Breast epithelium (tissue), 4 donors: ENCODE results near the gene DYNC2LI1. TPM values are rescaled to one million over a fixed set of nuclear protein-coding genes. Genes with fewer than 3 reads are reported as not detected.

ENCODE experiments used
- DNase-seq, 2 donors: peaks; one replicate each; pipeline ENCODE4 v3.0.0-alpha.2; 2019; ENCODE audit warnings: low spot score in 2 of 2
- H3K27ac ChIP-seq, 2 donors: fragments of 200-600 bp; sonication (generic) in 1 of 2; one replicate each; pipeline ENCODE4 v1.5.1; 2016 to 2019; ENCODE audit warnings: mild to moderate bottlenecking in 1 of 2
- H3K27me3 ChIP-seq, 2 donors: fragments of 200-600 bp; sonication (generic) in 1 of 2; one replicate each; pipeline versions ENCODE4 v1.5.1 to v1.6.0; 2017 to 2019; ENCODE audit warnings: control low read depth in 1 of 2, mild to moderate bottlenecking in 1 of 2
- H3K36me3 ChIP-seq: fragments of 200-600 bp; one replicate; pipeline ENCODE4 v1.5.1; 2019
- H3K4me1 ChIP-seq, 2 donors: fragments of 200-600 bp; sonication (generic); one replicate each; pipeline ENCODE4 v1.5.1; 2016 to 2019; ENCODE audit warnings: control low read depth in 1 of 2
- H3K4me3 ChIP-seq, 3 donors: fragments of 200-600 bp; sonication (generic); 1 replicate in 2 of 3; 2 replicates in 1 of 3; pipeline ENCODE4 v1.5.1; 2016 to 2019; ENCODE audit warnings: mild to moderate bottlenecking in 3 of 3, moderate library complexity in 2 of 3
- H3K9me3 ChIP-seq, 2 donors: fragments of 200-600 bp; sonication (generic) in 1 of 2; one replicate each; pipeline ENCODE4 v1.5.1; 2016 to 2019; ENCODE audit warnings: control low read depth in 1 of 2
- POLR2A ChIP-seq: fragments of 450-650 bp; IDR thresholded peaks from one replicate; pipeline ENCODE4 v1.6.1; 2016; ENCODE audit warnings: antibody characterized with exemption, mild to moderate bottlenecking, moderate library complexity
- POLR2AphosphoS5 ChIP-seq, 3 donors: sonication (generic); formaldehyde crosslinking; IDR thresholded peaks; one replicate each; pipeline ENCODE4 v1.6.1; 2017; ENCODE audit warnings: antibody characterized with exemption in 3 of 3
- intact Hi-C: fragments of 100-400 bp; cut with DNase I; formaldehyde crosslinking; loops from one replicate; pipeline ENCODE4 v1.15.1; 2023; ENCODE audit warnings: low total_unique reads
- total RNA-seq, 3 donors: library from RNA; depleted of rRNA; stranded (reverse); fragments of >200 nt; gene quantifications; one replicate each; pipeline ENCODE4 v1.1.0, GENCODE V29; 2016
- TF ChIP-seq, protein P1 (sequence below), 3 donors: fragments of 450-650 bp; IDR thresholded peaks; one replicate each; pipeline ENCODE4 v1.5.1; 2016 to 2017; ENCODE audit warnings: antibody characterized with exemption in 3 of 3, mild to moderate bottlenecking in 3 of 3, moderate library complexity in 3 of 3

Gene DYNC2LI1
- total RNA-seq, 3 donors from 2014 or later, result 30.9 to 52.1 (median 40.6) TPM

DNA sequence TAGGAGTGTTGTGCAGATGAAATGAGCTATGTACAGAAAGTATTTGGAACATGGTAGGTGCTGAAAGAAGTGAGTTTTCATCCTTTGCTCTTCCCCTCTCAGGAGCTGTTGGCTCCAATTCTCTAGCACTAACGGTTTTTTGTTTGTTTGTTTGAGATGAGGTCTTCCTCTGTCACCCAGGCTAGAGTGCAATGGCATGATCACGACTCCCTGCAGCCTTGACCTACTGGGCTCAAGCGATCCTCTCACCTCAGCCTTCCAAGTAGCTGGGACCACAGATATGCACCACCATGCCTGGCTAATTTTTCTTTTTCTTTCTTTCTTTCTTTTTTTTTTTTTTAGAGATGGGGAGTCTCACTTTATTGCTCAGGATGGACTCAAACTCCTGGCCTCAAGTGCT, 52.0 kb downstream of the DYNC2LI1 start:
- no peak for DNase-seq
- H3K4me1 ChIP-seq, result no peaks in the 10 kb centered on the region
- no peak overlapping the region for H3K4me3 ChIP-seq
- TF ChIP-seq POLR2A, result no peak
- TF ChIP-seq, protein P1, sequence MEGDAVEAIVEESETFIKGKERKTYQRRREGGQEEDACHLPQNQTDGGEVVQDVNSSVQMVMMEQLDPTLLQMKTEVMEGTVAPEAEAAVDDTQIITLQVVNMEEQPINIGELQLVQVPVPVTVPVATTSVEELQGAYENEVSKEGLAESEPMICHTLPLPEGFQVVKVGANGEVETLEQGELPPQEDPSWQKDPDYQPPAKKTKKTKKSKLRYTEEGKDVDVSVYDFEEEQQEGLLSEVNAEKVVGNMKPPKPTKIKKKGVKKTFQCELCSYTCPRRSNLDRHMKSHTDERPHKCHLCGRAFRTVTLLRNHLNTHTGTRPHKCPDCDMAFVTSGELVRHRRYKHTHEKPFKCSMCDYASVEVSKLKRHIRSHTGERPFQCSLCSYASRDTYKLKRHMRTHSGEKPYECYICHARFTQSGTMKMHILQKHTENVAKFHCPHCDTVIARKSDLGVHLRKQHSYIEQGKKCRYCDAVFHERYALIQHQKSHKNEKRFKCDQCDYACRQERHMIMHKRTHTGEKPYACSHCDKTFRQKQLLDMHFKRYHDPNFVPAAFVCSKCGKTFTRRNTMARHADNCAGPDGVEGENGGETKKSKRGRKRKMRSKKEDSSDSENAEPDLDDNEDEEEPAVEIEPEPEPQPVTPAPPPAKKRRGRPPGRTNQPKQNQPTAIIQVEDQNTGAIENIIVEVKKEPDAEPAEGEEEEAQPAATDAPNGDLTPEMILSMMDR (IDR thresholded peaks at IDR 0.05), result no peak
- no peak for TF ChIP-seq POLR2AphosphoS5 (IDR thresholded peaks at IDR 0.05)
- H3K36me3 ChIP-seq, result no peaks in the 10 kb centered on the region
- intact Hi-C loops, result no loop called here
- no peak overlapping the region for H3K27ac ChIP-seq
- H3K9me3 ChIP-seq, result no peaks in the 10 kb centered on the region
- H3K27me3 ChIP-seq, result peaks cover 0 to 9% of the 10 kb centered on the region in 2 donors

DNA sequence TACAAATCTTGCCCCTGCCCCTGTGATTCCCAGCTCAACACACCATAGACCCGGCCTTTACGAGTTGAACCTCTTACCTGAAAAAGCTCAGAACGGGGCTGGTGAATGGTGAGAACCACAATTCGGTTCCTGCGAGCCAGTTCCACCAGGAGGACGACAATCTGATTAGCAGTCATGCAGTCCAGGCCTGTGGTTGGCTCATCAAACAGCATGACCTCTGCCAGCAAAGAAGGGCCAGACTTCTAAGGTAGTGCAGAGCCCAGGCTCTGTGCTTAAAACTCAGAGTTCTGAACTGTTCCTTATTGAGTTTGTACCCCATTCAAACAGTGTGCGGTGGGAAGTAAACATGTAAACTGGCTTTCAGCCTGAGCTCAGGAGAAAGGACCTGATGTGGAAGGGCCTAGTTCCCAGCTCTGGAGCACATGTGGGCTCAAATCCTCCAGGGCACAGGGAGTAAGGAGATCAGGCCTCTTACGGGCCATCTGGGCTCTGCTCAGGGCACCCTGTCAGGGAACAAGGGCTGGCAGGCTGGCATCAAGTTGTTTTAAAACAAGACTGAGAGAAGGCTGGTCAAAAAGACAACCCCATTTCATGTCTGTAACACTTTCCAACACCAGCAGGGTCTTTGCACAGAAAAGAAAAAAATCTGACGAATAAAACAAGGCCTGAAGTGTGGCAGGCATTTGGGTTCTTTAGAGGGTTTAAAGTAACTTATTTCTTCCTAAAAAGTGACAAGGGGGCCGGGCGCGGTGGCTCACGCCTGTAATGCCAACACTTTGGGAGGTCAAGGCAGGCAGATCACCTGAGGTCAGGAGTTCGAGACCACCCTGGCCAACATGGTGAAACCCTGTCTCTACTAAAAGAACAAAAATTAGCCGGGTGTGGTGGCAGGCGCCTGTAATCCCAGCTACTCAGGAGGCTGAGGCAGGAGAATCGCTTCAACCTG, 52.7 kb downstream of the DYNC2LI1 start:
- Histone ChIP-seq H3K36me3 (no peaks in the 10 kb centered on the region), H3K27ac (no peak overlapping the region), H3K9me3 (no peaks in the 10 kb centered on the region), H3K27me3 (peaks cover 0 to 14% of the 10 kb centered on the region in 2 donors), H3K4me1 (no peaks in the 10 kb centered on the region), H3K4me3 (no peak overlapping the region)
- DNase-seq, result no peak
- TF ChIP-seq POLR2A, result no peak
- TF ChIP-seq, protein P1 (IDR thresholded peaks at IDR 0.05), result no peak
- TF ChIP-seq POLR2AphosphoS5 (IDR thresholded peaks at IDR 0.05), result no peak
- intact Hi-C loops, result no loop called here

DNA sequence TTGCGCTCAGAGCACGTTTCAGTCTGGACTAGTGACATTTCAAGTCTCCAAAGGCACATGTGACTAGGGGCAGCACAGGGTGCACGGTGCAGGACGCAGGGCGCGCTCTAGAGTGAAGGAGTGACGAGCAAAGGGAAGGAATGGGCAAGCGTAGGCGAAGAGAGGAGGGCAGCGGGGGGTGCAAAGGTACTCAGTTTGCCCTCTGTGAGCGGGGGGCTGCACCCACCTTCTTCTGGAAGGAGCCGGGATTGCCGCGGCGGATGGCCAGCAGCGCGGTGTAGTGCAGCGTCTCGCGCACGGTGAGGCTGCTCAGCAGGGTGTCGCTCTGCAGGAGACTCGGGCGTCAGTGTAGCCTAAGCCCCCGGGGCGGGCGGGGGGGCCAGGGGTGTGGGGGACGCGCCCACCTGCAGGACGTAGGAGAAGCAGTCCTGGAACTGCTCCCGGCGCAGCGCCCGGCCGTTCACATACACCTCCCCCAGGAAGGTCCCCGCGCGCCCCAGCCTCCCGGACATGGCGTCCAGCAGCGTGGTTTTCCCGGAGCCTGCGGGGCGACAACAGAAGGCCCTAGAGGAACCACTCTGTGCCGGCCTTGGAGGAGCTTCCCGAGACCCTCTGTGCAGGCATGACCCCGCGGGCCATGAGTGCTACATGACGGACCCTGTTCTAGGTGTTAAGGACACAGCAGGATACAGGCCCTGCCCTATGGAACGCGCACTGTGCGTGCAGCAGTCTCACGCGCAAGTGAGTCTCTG, 57.9 kb downstream of the DYNC2LI1 start:
- no peaks in the 10 kb centered on the region for H3K9me3 ChIP-seq
- peak overlapping the region in 2 of 3 donors; percentile 15 to 55 for H3K4me3 ChIP-seq
- intact Hi-C loops, result no loop called here
- DNase-seq, result no peak
- H3K27me3 ChIP-seq, result peaks cover 0 to 18% of the 10 kb centered on the region in 2 donors
- no peaks in the 10 kb centered on the region for H3K36me3 ChIP-seq
- no peaks in the 10 kb centered on the region for H3K4me1 ChIP-seq
- TF ChIP-seq POLR2AphosphoS5 (IDR thresholded peaks at IDR 0.05), result no peak
- no peak for TF ChIP-seq POLR2A
- TF ChIP-seq, protein P1 (IDR thresholded peaks at IDR 0.05), result no peak
- H3K27ac ChIP-seq, result no peak overlapping the region

DNA sequence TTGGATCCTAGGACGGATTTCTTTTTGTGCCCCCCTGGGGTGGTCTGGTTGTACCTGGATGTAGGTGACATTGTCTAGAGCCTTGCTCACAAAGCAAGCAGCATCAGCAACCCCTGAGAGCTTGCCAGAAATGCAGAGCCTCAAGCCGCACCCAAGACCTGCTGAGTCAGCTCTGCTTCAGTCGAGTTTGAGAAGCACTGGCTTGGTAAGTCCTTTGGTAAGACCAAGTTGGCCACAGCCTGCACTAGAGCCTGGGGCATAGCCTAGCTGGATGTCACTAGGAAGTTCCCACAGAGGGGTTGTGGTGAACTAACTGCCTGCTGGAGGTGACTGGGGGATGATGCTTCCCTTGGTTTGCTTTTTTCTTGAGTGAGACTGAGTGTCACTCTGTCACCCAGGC, 58.6 kb downstream of the DYNC2LI1 start:
- H3K27ac ChIP-seq, result no peak overlapping the region
- H3K4me3 ChIP-seq, result no peak overlapping the region
- H3K36me3 ChIP-seq, result no peaks in the 10 kb centered on the region
- intact Hi-C loops, result no loop called here
- H3K9me3 ChIP-seq, result no peaks in the 10 kb centered on the region
- DNase-seq, result no peak
- H3K27me3 ChIP-seq, result peaks cover 0 to 18% of the 10 kb centered on the region in 2 donors
- H3K4me1 ChIP-seq, result no peaks in the 10 kb centered on the region
- TF ChIP-seq POLR2AphosphoS5 (IDR thresholded peaks at IDR 0.05) (no peak), POLR2A (no peak)
- TF ChIP-seq, protein P1 (IDR thresholded peaks at IDR 0.05), result no peak

DNA sequence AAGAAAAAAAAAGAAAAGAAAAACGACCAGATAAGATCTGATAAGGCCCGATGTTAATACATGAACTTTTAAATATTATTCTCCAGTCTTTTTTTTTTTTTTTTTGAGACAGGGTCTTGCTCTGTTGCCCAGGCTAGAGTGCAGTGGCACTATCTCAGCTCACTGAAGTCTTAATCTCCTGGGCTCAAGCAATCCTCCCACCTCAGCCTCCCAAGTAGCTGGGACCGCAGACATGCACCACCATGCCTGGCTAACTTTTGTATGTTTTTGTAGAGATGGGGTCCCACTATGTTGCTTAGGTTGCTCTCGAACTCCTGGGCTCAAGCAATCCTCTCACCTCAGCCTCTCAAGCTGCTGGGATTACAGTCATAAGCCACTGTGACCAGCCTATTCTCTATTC, 63.2 kb downstream of the DYNC2LI1 start:
- Histone ChIP-seq H3K27me3 (no peaks in the 10 kb centered on the region), H3K36me3 (no peaks in the 10 kb centered on the region), H3K9me3 (no peaks in the 10 kb centered on the region), H3K27ac (no peak overlapping the region), H3K4me1 (no peaks in the 10 kb centered on the region), H3K4me3 (no peak overlapping the region)
- no peak for DNase-seq
- intact Hi-C loops, result no loop called here
- TF ChIP-seq POLR2A, result no peak
- TF ChIP-seq POLR2AphosphoS5 (IDR thresholded peaks at IDR 0.05), result no peak
- TF ChIP-seq, protein P1 (IDR thresholded peaks at IDR 0.05), result no peak
